A549 (cell line): Measurements from ENCODE around the gene EIF4G3.

ENCODE experiments used
- CBX2 ChIP-seq: fragments of 200-600 bp; sonication (generic); IDR thresholded peaks from 2 replicates; pipeline ENCODE4 v1.6.1; 2016; ENCODE audit warnings: low read depth, mild to moderate bottlenecking, borderline replicate concordance
- CHD2 ChIP-seq: fragments of 150-350 bp; IDR thresholded peaks from 2 replicates; pipeline ENCODE4 v1.6.1; 2014; ENCODE audit warnings: low read length; ENCODE audit not compliant: partially characterized antibody
- CHD4 ChIP-seq: fragments of 200-600 bp; sonication (generic); IDR thresholded peaks from 2 replicates; pipeline ENCODE4 v1.6.1; 2016; ENCODE audit warnings: antibody characterized with exemption, mild to moderate bottlenecking, borderline replicate concordance
- E2F6 ChIP-seq: IDR thresholded peaks from 2 replicates; pipeline ENCODE4 v1.6.1; 2012; ENCODE audit warnings: low read depth, borderline replicate concordance
- EP300 ChIP-seq, 2 experiments: fragments of >200 bp; sonication (Bioruptor Twin); formaldehyde crosslinking; IDR thresholded peaks; 2 replicates in 1 of 2; 3 replicates in 1 of 2; pipeline ENCODE4 v1.6.1; 2016 to 2017
- ESRRA ChIP-seq: fragments of 150-350 bp; IDR thresholded peaks from 2 replicates; pipeline ENCODE4 v1.6.1; 2014; ENCODE audit warnings: mild to moderate bottlenecking, low read length, borderline replicate concordance
- FOSL2 ChIP-seq, 2 experiments: fragments of 450-650 bp in 1 of 2; fragments of >200 bp in 1 of 2; sonication (Bioruptor Twin) in 1 of 2; formaldehyde crosslinking; IDR thresholded peaks; 2 replicates each; pipeline versions ENCODE4 v1.5.0 to v1.6.1; 2016 to 2020; ENCODE audit warnings: mild to moderate bottlenecking in 1 of 2, moderate library complexity in 1 of 2
- JUN ChIP-seq, 2 experiments: fragments of >200 bp; sonication (Bioruptor Twin); formaldehyde crosslinking; IDR thresholded peaks; 2 replicates in 1 of 2; 3 replicates in 1 of 2; pipeline ENCODE4 v1.6.1; 2016 to 2017
- MAX ChIP-seq: IDR thresholded peaks from 2 replicates; pipeline ENCODE4 v1.6.1; 2012
- ZFP36 ChIP-seq: fragments of 450-650 bp; IDR thresholded peaks from 2 replicates; pipeline ENCODE4 v1.6.1; 2014; ENCODE audit warnings: borderline replicate concordance; ENCODE audit not compliant: partially characterized antibody
- TF ChIP-seq, protein P1 (sequence below): fragments of 200-600 bp; sonication (generic); IDR thresholded peaks from 2 replicates; pipeline ENCODE4 v1.6.1; 2016; ENCODE audit warnings: antibody characterized with exemption, mild to moderate bottlenecking, moderate library complexity
- TF ChIP-seq, protein P2 (sequence below): fragments of >200 bp; sonication (Bioruptor Twin); formaldehyde crosslinking; IDR thresholded peaks from 3 replicates; pipeline ENCODE4 v1.5.1; 2016

DNA sequence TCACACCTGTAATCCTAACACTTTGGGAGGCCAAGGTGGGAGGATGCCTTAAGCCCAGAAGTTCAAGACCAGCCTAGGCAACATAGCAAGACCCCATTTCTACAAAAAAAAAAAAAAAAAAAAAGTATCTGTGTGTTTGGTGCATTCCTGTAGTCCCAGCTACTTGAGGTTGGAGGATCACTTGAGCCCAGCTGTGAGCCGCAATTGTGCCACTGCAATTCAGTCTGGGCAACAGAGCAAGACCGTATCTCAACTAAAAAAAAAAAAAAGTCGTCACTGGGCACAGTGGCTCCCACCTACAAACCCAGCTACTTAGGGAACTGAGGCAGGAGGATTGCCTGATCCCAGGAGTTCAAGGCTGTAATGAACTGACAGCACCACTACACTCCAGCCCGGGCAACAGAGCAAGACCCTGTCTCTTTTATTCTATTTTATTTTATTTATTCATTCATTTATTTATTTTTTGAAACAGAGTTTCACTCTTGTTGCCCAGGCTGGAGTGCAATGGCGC is 8.6 kb upstream of the EIF4G3 start:
- TF ChIP-seq, protein P1, sequence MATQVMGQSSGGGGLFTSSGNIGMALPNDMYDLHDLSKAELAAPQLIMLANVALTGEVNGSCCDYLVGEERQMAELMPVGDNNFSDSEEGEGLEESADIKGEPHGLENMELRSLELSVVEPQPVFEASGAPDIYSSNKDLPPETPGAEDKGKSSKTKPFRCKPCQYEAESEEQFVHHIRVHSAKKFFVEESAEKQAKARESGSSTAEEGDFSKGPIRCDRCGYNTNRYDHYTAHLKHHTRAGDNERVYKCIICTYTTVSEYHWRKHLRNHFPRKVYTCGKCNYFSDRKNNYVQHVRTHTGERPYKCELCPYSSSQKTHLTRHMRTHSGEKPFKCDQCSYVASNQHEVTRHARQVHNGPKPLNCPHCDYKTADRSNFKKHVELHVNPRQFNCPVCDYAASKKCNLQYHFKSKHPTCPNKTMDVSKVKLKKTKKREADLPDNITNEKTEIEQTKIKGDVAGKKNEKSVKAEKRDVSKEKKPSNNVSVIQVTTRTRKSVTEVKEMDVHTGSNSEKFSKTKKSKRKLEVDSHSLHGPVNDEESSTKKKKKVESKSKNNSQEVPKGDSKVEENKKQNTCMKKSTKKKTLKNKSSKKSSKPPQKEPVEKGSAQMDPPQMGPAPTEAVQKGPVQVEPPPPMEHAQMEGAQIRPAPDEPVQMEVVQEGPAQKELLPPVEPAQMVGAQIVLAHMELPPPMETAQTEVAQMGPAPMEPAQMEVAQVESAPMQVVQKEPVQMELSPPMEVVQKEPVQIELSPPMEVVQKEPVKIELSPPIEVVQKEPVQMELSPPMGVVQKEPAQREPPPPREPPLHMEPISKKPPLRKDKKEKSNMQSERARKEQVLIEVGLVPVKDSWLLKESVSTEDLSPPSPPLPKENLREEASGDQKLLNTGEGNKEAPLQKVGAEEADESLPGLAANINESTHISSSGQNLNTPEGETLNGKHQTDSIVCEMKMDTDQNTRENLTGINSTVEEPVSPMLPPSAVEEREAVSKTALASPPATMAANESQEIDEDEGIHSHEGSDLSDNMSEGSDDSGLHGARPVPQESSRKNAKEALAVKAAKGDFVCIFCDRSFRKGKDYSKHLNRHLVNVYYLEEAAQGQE, result no peak
- TF ChIP-seq EP300 (IDR thresholded peaks at IDR 0.05) (no peak), FOSL2 (IDR thresholded peaks at IDR 0.05) (no peak), FOSL2 (CRISPR knock-in tag; IDR thresholded peaks at IDR 0.05) (no peak), E2F6 (no peak), CHD2 (no peak), MAX (no peak), JUN (IDR thresholded peaks at IDR 0.05) (no peak), ESRRA (no peak), CBX2 (no peak), CHD4 (no peak), ZFP36 (no peak)
- TF ChIP-seq, protein P2, sequence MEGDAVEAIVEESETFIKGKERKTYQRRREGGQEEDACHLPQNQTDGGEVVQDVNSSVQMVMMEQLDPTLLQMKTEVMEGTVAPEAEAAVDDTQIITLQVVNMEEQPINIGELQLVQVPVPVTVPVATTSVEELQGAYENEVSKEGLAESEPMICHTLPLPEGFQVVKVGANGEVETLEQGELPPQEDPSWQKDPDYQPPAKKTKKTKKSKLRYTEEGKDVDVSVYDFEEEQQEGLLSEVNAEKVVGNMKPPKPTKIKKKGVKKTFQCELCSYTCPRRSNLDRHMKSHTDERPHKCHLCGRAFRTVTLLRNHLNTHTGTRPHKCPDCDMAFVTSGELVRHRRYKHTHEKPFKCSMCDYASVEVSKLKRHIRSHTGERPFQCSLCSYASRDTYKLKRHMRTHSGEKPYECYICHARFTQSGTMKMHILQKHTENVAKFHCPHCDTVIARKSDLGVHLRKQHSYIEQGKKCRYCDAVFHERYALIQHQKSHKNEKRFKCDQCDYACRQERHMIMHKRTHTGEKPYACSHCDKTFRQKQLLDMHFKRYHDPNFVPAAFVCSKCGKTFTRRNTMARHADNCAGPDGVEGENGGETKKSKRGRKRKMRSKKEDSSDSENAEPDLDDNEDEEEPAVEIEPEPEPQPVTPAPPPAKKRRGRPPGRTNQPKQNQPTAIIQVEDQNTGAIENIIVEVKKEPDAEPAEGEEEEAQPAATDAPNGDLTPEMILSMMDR, result no peak
